ENCODE results near the gene PRR33.
A peak's percentile ranks its signal among the peaks of the same experiment; 100 is the strongest.
"Not testable (repeated sequence)": the region's sequence is repeated elsewhere in the genome, so short reads cannot be mapped to it uniquely, and the experiment has no call there.

PRR33 gene

DNA sequence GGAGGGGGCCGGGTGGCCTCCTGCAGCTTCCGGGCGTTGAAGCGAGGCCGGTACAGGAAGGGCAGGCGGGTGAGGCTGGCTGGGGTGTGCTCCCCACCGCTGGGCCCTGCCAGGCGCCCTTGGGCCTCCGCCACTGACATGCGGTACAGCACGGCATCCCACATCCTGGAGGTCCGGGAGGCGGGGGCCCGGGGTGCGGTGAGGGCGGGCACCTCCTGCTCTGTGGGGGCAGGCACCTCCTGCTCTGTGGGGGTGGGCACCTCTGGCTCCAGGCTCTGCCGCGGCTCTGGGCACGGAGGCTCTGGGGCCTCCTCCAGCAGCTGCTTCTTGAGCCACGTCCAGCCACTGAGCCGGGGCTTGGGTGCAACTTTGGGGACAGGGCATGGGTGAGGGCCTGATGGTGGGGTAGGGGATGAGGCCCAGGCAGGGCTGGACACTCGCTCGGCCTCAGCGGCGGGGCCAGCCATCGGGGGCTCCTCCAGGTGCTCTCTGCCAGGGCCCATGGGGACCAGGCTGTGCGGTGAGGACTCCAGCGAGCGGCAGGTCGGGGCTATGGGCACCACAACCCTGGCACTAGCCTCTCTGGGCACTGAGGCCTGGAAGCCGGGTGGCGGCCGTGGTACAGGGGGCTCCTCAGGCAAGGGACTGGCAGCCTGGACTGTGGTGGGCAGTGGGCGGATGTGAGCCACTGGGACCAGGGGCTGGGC is 2.3 kb downstream of the PRR33 start:
- DNase-seq (ENCODE audit: low read depth in 2 of 2) = peak in 1 of 2 donors; percentile 47

DNA sequence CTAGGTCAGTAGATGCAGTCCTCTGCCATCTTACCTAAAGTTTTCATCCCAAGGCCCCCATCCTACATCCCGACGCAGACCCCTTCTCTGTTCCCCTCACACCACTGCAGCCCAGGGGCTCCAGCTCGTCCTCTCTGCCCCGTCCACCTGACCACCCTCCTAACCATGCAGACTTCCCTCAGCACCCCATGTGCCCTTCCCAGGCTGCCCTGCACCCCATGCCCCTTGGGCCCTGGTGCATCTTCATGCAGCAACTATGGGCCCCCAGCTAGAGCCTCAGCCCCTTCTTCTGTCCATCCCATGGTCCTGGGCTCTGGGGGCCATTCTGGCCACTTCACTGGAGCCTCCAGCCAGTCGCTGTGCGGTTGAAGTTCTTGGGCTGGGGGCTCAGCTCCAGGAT is 2.9 kb downstream of the PRR33 start:
- DNase-seq (ENCODE audit: low read depth in 2 of 2) = no peak

DNA sequence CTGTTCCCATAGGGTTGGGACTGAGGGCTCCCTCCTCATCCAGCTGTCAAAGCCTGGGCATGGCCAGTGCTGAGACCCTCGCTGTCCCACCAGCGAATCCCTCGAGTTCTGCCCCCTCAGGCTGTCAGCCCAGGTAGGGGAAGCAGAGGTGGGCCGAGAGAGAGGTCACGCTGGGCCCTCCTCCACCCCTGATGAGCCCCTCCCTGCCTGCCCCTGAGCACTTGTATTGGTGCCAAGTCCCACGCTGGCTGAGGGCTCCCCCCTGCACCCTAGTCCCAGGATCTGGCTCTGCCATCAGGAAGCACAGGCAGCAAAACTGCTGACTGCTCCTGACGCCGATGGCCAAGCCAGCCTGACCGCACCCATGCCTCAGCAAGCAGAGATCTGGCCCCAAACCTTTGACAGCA is 3.3 kb downstream of the PRR33 start:
- no peak for DNase-seq (ENCODE audit: low read depth in 2 of 2)

DNA sequence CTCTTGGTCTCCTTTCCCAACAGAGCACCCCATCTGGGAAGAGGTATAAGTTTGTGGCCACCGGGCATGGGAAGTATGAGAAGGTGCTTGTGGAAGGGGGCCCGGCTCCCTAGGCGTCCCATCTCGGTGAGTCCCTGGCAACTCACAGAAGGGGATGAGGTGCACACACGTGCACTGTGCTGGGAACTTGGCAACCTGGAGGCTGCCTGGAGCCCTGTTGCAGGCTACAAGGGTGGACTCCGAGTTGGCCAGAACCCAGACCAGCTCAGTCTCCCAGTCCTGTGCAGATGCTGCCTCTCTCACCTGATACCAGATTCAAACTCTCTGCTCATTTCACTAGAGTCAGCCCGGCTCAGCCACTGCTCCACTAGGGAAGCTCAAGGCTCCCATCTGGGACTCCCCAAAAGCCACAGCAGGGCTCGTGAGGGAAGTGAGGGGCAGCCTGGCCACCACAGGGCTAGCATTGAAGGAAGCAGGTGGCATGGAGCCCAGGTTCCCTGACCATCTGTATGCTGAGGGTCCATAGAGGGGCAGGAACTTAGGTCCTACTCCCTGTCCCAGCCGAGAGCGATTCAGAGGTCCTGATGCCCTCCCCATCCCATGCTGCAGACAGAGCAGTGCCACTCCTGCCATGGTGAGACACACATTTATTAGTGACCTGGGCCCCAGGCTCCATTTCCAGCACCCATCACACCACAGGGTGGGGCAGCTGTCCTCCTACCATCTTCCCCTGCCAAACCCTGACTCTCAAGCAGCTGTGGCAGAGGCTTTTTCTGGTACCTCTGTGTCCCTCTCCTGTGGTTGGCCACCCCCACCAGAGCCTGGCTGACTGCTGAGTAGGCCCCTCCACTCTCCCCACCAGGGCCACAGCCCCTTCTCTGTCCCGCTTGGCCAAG is 4.0 kb downstream of the PRR33 start:
- no peak for DNase-seq (ENCODE audit: low read depth in 2 of 2)

DNA sequence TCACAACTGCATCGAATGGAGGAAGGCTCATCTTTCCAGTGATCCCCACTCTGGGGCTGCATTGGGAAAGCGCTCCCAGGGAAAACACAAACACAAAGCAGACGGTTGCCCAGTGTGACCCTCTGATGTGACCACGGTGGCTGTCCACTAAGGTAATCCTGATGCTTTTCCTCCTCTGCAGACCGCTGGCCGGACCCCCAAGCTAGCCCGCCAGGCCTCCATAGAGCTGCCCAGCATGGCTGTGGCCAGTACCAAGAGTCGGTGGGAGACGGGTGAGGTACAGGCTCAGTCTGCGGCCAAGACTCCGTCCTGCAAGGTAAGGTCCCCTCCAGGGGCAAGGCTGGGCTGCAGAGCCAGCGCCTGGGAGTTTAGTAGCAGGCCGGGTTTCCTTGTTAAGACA is 5.1 kb downstream of the PRR33 start:
- DNase-seq (ENCODE audit: low read depth in 2 of 2) = not testable (repeated sequence)

DNA sequence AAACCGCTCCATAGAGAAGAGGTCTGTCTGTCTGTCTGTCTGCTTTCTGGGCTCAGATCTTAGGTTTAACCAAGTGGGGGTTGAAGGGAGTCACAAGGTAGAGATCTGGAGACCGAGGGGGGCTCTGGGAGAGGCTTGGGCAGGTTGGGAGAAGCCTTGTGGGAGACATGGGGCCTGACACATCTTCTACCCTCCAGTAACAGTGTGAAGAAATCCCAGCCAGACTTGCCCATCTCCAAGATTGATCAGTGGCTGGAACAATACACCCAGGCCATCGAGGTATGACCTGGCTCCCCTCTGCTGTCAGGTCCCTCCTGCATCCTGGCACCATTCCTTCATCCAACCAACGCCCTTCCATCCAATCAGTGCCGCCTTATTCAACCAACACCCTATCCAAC is 7.4 kb downstream of the PRR33 start:
- no peak for DNase-seq (ENCODE audit: low read depth in 2 of 2)

DNA sequence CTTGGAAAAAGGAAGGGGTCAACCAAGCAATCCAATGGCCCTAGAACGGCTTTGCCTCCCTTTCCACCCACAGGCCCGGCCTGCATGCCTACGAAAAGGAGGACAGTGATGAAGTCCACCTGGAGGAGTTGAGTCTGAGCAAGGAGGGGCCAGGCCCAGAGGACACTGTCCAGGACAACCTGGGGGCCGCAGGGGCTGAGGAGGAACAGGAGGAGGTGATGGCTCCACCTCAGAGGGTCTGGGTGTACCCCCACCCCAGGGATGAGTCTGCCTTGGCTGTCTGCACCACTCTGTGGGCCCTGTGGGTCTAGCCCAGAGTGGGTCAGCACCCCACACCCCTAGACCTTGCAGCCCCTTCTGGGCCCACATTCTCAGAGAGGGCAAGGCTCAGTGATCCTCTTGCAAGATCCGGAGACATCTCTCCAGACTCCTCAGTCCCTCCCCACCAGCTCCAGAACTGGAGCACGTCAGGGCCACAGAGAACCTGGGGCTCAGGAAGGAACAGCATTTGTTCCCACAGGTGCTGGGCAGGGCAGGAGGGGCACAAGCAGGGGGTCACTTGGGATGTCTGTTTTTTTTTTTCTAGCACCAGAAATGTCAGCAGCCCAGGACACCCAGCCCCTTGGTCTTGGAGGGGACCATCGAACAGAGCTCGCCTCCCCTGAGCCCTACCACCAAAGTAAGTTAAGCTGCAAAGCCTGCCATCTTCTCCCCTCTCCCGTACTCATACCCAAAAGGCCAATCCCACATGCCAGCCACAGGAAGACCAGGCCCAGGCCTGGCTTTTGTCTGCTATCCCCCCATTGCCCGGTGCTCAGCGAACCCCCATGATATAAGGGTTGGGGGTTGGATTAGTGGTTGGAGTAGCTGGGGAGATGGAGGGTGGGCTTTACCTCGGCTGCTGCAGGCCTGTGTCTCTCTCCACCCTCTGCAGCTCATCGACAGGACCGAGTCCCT is 8.1 kb downstream of the PRR33 start:
- DNase-seq (ENCODE audit: low read depth in 2 of 2) = no peak

DNA sequence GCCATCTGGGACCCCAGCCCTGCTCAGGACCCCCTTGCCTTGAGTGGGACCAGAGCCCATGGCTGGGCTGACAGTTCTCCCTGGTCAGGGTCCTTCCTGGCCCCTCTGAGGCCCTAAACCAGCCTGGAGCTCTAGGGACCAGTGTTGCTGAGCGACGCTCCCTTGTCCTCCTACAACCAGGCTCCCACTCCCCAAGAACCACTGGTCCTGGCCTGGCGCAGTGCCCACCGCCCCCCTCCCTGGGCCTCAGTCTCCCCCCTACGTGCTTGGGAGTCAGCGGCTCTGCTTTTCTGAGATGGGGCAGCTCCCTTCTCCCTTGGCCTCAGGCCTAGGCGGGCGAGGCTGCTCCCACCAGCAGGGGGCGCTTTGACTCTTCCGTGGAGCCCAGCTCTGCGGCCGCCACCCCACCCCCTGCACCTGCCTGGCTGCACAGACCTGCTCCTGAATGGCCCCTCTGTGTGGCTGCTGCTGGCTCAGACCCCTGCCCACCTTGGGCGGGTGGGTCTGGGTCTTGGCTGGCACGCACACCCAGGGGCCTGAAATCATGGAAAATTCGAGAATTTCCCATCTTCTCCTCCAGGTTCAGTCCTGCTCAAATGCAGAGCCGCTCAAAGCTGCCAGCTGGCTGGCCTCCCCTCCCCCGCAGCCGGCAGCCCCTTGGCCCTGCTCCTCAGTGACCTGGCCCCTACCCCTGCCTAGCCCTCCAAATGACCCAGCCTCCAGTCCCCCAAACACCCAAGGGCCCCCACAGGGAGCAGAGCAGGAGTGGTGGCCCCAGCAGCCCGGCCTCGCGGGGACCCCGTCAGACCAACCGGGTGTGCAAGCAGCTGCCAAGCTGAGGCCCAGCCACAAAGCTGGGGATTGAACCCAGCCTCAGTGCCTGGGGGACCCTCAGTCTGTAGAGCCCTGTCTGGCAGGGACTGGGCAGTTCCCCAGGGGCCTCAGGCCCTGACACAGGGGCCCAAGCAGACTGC is 9.1 kb downstream of the PRR33 start:
- DNase-seq (ENCODE audit: low read depth in 2 of 2) = peak; percentile 60 to 81

DNA sequence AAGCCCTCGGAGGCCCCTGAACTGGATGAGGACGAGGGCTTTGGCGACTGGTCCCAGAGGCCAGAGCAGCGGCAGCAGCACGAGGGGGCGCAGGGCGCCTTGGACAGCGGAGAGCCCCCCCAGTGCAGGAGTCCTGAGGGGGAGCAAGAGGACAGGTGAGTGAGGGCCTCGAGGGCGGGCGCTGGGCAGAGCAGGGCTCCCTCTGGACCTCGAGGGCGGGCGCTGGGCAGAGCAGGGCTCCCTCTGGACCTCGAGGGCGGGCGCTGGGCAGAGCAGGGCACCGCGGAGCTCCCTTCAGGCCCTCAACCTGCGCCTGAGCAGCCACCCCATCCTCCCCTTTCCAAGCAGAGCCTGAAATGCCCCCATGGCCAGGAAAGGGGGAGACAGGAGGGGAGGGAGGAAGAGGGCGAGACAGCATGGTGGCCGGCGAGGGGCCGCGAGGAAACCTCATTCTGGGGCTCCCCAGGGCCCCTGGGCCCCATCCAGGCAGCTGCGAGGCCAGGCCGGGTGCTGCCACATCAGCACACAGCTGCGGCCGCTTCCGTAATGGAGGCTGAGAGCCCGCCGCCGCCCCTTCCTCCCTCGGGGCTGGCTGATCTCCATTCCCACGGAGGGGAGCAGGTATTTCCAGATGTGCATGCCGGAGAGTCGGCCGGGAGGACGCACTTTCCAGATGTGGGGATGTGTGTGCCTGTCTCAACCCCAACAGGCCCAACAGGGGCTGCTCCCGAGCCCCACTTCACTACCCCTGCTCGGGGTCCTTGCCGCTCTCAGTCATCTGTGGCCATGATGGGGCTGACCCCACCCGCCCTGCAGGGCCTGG is 10.0 kb downstream of the PRR33 start:
- DNase-seq (ENCODE audit: low read depth in 2 of 2) = no peak

DNA sequence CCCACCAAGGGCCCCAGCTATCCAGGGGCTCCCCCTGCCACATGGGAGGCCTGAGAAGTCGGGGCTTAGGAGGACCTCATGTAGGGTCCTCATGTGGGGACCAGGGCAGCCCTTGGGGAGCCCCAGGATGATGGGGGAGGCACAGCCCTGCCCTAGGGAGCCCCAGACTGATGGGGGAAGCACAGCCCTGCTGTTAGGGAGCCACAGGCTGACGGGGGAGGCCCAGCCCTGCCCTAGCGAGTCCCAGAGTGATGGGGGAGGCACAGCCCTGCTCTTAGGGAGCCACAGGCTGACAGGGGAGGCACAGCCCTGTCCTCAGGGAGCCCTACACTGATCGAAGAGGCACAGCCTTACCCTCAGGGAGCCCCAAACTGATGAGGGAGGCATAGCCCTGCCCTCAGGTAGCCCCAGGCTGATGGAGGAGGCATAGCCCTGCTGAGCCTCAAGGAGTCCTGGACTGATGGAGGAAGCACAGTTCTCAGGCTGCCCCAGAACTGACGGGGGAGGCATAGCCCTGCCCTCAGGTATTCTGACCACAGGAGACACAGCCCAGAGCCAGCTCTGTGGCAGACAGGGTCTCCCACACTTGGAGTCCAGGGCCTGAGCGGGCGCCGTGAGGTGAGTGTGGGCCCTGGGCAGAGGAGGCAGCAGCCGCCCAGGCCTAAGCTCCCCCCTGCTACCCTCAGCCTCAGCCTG is 10.8 kb downstream of the PRR33 start:
- no peak for DNase-seq (ENCODE audit: low read depth in 2 of 2)

DNA sequence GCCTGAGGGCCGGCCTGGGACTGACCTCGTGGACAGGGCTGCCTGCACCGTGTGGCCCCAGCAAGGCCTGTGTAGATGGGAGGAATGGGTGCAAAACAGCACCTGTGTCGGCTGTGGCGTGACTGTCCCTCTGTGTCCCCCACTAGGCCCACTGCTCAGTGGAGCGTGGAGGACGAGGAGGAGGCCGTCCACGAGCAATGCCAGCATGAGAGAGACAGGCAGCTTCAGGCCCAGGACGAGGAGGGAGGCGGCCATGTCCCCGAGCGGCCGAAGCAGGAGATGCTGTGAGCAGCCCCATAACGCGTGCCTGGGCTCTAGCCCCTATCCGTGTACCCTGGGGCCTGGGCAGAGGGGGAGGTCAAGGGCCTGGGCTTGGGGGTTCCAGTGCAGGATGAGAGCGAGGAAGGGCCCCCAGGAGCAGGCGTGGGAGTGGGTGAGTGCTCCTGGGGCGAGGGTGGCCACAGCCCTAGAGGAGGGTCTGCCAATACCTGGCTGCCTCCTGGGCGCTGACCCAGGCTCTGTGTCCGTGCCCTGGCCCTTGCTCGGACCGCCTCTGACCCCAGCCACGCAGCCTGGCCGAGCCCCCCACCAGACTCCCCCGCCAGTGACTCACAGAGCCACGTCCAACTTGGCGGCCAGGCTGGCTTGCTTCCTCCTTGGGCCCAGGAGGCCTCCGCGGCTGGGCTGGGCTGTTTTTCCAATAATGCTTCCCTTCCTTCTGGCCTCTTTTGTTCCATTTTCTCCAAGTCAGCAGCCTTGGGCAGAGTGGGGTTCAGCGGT is 11.6 kb downstream of the PRR33 start:
- no peak for DNase-seq (ENCODE audit: low read depth in 2 of 2)

DNA sequence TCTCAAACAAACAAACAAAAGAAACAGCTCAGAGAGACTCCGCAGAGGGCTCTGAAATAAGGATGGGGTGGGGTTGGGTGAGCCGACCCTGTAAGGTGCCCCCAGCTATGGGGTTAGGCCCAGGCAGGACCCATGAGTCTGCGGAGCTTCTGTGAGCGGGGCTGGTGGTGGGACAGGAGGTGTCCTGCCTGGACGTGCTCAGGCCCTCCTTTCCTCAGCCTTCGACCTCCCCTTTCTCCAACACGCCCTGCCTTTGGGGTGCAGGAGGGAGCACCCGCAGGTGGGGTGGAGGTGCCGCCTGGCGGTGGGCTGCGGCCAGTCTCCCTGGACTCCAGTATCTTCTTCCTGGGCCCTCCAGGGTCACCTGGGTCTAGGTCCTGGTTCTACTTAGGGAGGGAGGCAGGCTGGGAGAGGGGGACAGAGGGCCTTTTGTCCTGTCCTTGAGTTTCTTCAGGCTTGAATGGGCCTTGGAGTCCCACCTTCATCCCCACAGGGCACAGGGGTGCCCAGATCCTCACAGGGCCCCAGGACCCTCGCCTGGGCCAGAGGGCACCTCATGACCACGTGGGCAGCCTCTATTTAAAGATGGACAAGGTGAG is 12.3 kb downstream of the PRR33 start:
- DNase-seq (ENCODE audit: low read depth in 2 of 2) = no peak

DNA sequence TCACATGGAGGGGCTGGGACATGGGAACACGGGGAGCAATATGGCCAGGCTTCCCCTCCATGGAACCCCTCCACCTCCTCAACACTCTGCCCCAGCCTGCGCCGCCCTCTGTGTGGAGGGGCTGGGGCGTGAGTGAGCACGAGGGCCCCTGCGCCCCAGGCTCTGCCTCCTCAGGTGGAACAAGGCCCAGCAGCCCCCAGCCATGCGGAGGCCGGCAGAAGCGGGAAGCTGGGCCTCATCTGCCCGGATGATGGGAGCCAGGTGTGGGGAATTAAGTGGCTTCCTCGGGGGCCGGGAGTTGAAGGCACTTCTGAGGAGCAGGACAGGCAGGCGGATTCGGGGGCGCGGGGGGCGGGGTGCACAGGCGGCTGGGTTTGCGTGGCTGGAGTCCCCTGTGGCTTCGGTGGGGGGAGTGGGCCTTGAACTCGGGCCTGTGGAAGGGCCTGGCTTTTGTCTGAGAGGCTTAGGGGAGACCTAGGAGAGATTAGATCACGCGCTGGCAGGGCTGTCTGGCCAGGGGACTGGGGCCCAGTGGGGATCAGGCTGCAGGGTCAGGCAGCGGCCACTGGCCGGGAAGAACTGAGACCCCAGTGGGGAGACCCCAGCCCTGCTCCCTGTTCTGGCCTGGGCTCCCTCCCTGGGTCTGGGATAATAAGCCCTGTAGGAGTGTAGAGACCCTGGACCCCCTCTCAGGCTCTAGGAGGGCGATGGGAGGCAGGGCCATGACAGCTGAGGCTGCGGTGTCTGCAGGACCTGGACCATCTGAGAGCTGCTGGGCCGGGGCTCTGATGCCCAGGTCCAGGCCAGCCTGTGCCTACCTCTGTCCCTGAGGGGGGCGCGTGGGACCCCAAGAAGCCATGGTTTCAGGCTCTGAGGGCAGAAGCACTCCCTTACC is 13.3 kb downstream of the PRR33 start:
- no peak for DNase-seq (ENCODE audit: low read depth in 2 of 2)

DNA sequence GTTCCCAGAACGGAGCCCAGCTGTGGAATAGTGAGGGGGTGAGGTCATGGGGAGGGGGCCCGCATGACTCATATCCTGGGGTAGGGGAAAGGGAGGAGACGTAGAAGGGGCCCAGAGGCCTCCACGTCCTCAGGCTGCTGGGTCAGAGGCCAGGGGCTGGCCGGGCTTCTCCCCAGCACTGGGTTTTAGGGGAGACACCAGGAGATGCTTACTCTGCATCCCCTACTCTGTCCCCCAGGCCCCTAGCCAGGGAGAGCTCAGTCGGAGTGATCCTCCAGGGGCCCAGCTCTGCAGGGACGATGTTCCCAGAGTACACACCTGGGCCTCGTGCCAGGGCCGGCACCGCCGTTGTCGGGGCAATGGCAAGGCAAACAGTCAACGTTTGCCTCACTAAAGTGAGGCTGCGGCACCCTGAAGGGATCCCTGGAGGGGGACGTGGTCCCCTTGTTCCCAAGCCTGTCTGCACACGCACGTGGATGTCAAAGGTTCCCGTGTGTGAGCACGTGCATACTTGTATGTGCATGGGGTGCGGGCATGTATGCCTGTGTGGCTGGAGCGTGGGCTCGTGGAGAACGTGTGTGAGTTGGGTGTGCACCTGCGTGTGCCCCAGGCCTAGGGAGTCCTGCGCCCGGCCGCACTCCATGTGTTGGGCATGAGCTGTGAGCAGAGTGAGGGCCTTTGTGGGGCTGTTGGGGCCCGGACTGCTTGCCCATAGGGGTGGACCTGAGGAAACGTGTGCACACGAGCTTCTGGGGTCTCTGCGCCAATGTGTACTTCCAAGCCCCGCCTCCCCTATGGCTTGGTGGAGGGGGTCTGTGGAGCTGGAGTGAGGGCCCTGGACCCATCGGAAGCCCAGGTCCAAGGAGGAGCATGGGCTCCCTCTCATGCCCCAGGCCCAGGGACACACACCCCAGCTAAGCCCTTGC is 14.2 kb downstream of the PRR33 start:
- no peak for DNase-seq (ENCODE audit: low read depth in 2 of 2)

DNA sequence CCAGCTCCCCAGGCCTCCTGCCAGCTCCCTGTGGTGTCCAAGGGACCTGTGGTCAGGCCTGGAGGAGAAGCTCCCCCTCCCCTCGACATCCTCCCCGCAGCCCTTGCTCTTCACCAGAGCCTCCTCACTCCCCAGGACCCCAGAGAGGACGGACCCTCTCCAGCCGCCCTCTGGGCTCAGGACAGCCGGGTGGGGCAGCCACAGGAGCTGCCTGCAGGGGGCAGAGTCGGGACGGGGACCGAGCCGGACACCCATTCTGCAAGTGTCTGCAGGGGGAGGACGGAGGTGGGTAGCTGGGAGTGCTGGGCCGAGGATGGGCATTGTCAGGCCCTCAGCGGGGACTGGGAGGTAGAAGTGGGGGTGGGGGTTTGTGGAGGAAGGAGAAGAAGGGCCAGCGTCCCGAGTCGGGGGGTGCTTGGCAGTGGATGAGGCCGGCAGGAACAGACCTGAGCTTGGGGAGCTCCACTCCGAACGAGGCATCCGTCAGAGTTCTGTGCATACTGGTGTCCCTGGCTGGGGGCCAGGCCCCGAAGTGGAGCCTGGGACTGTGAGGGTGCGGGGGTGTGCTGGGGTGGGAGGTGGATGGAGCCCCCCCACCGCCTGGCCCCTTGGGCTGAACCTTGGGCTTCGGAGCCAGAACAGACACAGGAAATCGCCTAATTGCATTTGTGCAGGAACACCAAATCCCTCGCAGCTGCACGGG is 15.2 kb downstream of the PRR33 start:
- DNase-seq (ENCODE audit: low read depth in 2 of 2) = no peak

Data from stimulated activated CD4-positive, alpha-beta T cell treated with anti-CD3 and anti-CD28 coated beads, Interleukin-1b, Interleukin-23, amount 100 ng/mL, for 1 hour (primary cell).